Ishikawa (cell line): Measurements from ENCODE around the gene SSR4.

Experiments used
- CEBPB ChIP-seq: IDR thresholded peaks from 2 replicates; pipeline ENCODE4 v1.6.1; 2012
- CREB1 ChIP-seq: IDR thresholded peaks from 2 replicates; pipeline ENCODE4 v1.6.1; 2012; ENCODE audit warnings: low read depth
- EGR1 ChIP-seq: IDR thresholded peaks from 2 replicates; pipeline ENCODE4 v1.6.1; 2012
- EP300 ChIP-seq: IDR thresholded peaks from 2 replicates; pipeline ENCODE4 v1.6.1; 2012; ENCODE audit warnings: borderline replicate concordance
- FOXM1 ChIP-seq: IDR thresholded peaks from 2 replicates; pipeline ENCODE4 v1.6.1; 2012; ENCODE audit warnings: low read depth, borderline replicate concordance
- MAX ChIP-seq: IDR thresholded peaks from 2 replicates; pipeline ENCODE4 v1.6.1; 2012
- NFIC ChIP-seq: IDR thresholded peaks from 2 replicates; pipeline ENCODE4 v1.6.1; 2012
- RAD21 ChIP-seq: IDR thresholded peaks from 2 replicates; pipeline ENCODE4 v1.6.1; 2012; ENCODE audit warnings: low read depth
- REST ChIP-seq: IDR thresholded peaks from 2 replicates; pipeline ENCODE4 v1.6.1; 2012; ENCODE audit warnings: low read depth, mild to moderate bottlenecking
- TAF1 ChIP-seq: IDR thresholded peaks from 2 replicates; pipeline ENCODE4 v1.6.1; 2012; ENCODE audit warnings: low read depth, mild to moderate bottlenecking
- TCF12 ChIP-seq: IDR thresholded peaks from 2 replicates; pipeline ENCODE4 v1.6.1; 2012; ENCODE audit warnings: low read depth
- TEAD4 ChIP-seq: IDR thresholded peaks from 2 replicates; pipeline ENCODE4 v1.6.1; 2012
- USF1 ChIP-seq: IDR thresholded peaks from 2 replicates; pipeline ENCODE4 v1.6.1; 2012
- YY1 ChIP-seq: IDR thresholded peaks from 2 replicates; pipeline ENCODE4 v1.6.1; 2012; ENCODE audit warnings: low read depth
- ZBTB7A ChIP-seq: IDR thresholded peaks from 2 replicates; pipeline ENCODE4 v1.6.1; 2012; ENCODE audit warnings: low read depth

SSR4 gene

DNA sequence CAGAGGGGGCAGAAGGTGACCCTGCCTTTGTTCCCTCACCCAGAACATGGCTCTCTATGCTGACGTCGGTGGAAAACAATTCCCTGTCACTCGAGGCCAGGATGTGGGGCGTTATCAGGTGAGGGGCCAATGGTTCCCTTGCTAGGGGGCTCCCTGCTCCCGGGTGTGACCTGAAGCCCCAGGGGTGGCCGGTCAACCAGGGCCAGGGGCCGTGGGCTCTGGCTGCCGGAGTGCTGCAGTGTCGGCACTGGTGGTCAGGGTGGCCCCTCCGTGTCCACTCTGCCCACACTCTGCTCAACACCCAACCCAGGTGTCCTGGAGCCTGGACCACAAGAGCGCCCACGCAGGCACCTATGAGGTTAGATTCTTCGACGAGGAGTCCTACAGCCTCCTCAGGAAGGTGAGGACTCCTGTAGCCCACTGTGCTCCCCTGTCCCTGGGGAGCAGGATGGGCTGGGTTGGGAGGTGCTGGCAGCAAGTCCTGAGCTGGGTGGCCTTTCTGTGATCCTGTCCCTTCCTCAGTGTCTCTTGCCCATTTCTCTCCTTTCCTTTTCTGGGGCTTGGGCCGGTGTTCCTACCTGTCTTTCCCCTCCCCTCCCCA is 3.0 kb downstream of the SSR4 start:
- TF ChIP-seq TEAD4 (no peak), EGR1 (no peak), MAX (no peak), RAD21 (no peak), REST (no peak), FOXM1 (no peak), USF1 (no peak), EP300 (no peak), CREB1 (no peak)

GRCh38 chrX:153799326-153799725 is 4.9 kb downstream of the SSR4 start:
- no peak for TF ChIP-seq CEBPB
- no peak for TF ChIP-seq TCF12
- no peak for TF ChIP-seq CREB1
- no peak for TF ChIP-seq TEAD4
- no peak for TF ChIP-seq EGR1
- no peak for TF ChIP-seq FOXM1
- TF ChIP-seq NFIC: no peak
- TF ChIP-seq EP300: no peak
- TF ChIP-seq RAD21: no peak
- TF ChIP-seq MAX: no peak
- no peak for TF ChIP-seq YY1
- no peak for TF ChIP-seq TAF1
- TF ChIP-seq USF1: no peak

- TF ChIP-seq TAF1: no peak
Observed at GRCh38 chrX:153800177-153800722, 5.8 kb downstream of the SSR4 start.

DNA sequence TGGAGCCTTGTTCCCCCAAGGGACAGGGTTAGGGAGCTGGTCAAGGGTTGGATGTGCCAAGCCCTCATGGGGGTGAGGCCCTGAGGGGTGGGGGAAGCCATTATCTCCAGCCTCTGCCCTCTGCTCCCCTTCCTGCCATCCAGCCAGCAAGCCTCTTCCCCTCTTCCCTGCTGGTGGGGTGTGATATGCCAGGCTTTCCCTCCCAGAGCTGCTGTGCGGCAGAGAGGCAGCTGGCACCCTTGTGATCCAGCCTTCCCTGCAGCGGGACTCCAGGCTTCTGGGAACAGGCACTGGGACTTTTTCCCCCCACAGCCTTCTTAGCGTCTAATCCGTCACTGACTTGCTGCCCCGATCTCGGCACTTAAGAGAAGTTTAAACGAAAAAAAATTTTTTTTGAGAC is 6.3 kb downstream of the SSR4 start:
- no peak for TF ChIP-seq FOXM1
- no peak for TF ChIP-seq REST
- TF ChIP-seq CEBPB: no peak
- no peak for TF ChIP-seq USF1
- no peak for TF ChIP-seq MAX
- TF ChIP-seq NFIC: no peak
- TF ChIP-seq EGR1: no peak
- no peak for TF ChIP-seq TAF1
- no peak for TF ChIP-seq ZBTB7A
- no peak for TF ChIP-seq TEAD4
- TF ChIP-seq CREB1: no peak
- TF ChIP-seq YY1: no peak
- TF ChIP-seq EP300: no peak
- no peak for TF ChIP-seq TCF12
- no peak for TF ChIP-seq RAD21

DNA sequence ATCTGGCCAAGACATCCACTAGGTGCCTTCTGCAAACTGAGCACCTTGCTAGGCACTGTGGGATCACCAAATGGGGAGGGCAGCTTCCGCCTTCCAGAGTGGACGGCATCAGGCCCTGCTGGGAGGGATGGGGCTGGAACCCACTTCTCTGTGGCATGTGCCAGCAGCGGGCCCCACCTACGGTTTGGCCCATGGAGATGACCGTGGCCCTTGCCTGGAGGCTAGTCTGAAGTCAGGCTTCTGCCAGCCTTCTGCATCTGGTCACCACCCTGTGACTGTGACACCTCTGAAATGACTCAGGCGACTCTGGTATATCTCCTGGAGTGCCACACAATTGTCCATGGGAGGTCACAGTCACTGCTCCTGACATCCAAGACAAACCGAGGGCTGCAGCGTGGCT is 7.2 kb downstream of the SSR4 start:
- TF ChIP-seq USF1 (no peak), TCF12 (no peak), CREB1 (no peak), TAF1 (no peak), REST (no peak), EGR1 (no peak), FOXM1 (no peak)
